HEK293 (cell line): ENCODE measurements around the gene SMYD2.

ENCODE experiments used
- CTCF ChIA-PET: fragments of 350-600 bp; formaldehyde crosslinking; extraction: SDS; loops from one replicate; lab custom pipeline; 2021; ENCODE audit warnings: antibody characterized with exemption; lab: Yijun Ruan, JAX
- POLR2A ChIA-PET: fragments of 300-600 bp; formaldehyde crosslinking; extraction: SDS; loops from one replicate; lab custom pipeline; 2020; ENCODE audit warnings: antibody characterized with exemption, inconsistent platforms; lab: Yijun Ruan, JAX
- H3K27ac ChIP-seq: fragments of 200-500 bp; sonication (Bioruptor generic); 2 replicates; pipeline ENCODE4 v1.5.1; 2014; ENCODE audit warnings: low read depth, low read length, control low read depth, inconsistent platforms; ENCODE audit errors: extremely low read depth
- H3K36me3 ChIP-seq, 2 experiments: fragments of 200-500 bp in 1 of 2; sonication (Bioruptor generic) in 1 of 2; 1 replicate in 1 of 2; 2 replicates in 1 of 2; pipeline ENCODE4 v1.5.1; 2014 to 2017; ENCODE audit warnings: inconsistent platforms in 2 of 2, low read length in 2 of 2; ENCODE audit not compliant: control insufficient read depth in 2 of 2, insufficient read depth in 1 of 2
- H3K4me1 ChIP-seq: fragments of 200-500 bp; sonication (Bioruptor generic); 2 replicates; pipeline ENCODE4 v1.5.1; 2014; ENCODE audit warnings: mild to moderate bottlenecking, low read length, inconsistent platforms; ENCODE audit not compliant: control insufficient read depth, insufficient read depth
- H3K4me3 ChIP-seq: 2 replicates; pipeline ENCODE4 v1.5.1; 2011; ENCODE audit warnings: low read depth, mild to moderate bottlenecking, control low read depth, low read length, moderate library complexity
- H3K9me3 ChIP-seq: fragments of 200-500 bp; sonication (Bioruptor generic); 2 replicates; pipeline ENCODE4 v1.5.1; 2014; ENCODE audit warnings: low read depth, low read length, inconsistent platforms; ENCODE audit not compliant: control insufficient read depth, insufficient read depth
- BCL11A ChIP-seq: fragments of 450-650 bp; formaldehyde crosslinking; IDR thresholded peaks from 2 replicates; pipeline ENCODE4 v1.5.1; 2016; ENCODE audit warnings: low read depth, missing biosample characterization, missing genetic modification characterization
- GLI4 ChIP-seq: fragments of 450-650 bp; formaldehyde crosslinking; IDR thresholded peaks from 2 replicates; pipeline ENCODE4 v1.5.1; 2016; ENCODE audit warnings: missing biosample characterization, missing genetic modification characterization
- HOXC10 ChIP-seq: sonication (generic); formaldehyde crosslinking; IDR thresholded peaks from 2 replicates; pipeline ENCODE4 v1.8.1; 2023; ENCODE audit warnings: mild to moderate bottlenecking, missing genetic modification reagents
- HOXD13 ChIP-seq: sonication (generic); formaldehyde crosslinking; IDR thresholded peaks from 2 replicates; pipeline ENCODE4 v1.8.0; 2022; ENCODE audit warnings: missing genetic modification reagents, borderline replicate concordance
- KLF8 ChIP-seq: fragments of 450-650 bp; formaldehyde crosslinking; IDR thresholded peaks from 2 replicates; pipeline ENCODE4 v1.5.1; 2016; ENCODE audit warnings: missing biosample characterization, missing genetic modification characterization
- OSR2 ChIP-seq: fragments of 450-650 bp; formaldehyde crosslinking; IDR thresholded peaks from 2 replicates; pipeline ENCODE4 v1.5.1; 2016; ENCODE audit warnings: missing biosample characterization, missing genetic modification characterization
- RBAK ChIP-seq: fragments of 450-650 bp; formaldehyde crosslinking; IDR thresholded peaks from 2 replicates; pipeline ENCODE4 v1.5.1; 2016; ENCODE audit warnings: missing biosample characterization, missing genetic modification characterization
- SETDB1 ChIP-seq: IDR thresholded peaks from one replicate; pipeline ENCODE4 v1.6.1; 2017; ENCODE audit warnings: mild to moderate bottlenecking, low read length, moderate library complexity, mixed read lengths; ENCODE audit not compliant: insufficient read length
- SP7 ChIP-seq: fragments of 450-650 bp; formaldehyde crosslinking; IDR thresholded peaks from 2 replicates; pipeline ENCODE4 v1.5.1; 2016; ENCODE audit warnings: missing biosample characterization, missing genetic modification characterization
- YY1 ChIP-seq: fragments of 450-650 bp; formaldehyde crosslinking; IDR thresholded peaks from 2 replicates; pipeline ENCODE4 v1.5.1; 2018; ENCODE audit warnings: missing biosample characterization, missing genetic modification characterization
- ZBTB48 ChIP-seq: fragments of 450-650 bp; formaldehyde crosslinking; IDR thresholded peaks from 2 replicates; pipeline ENCODE4 v1.5.1; 2016; ENCODE audit warnings: missing biosample characterization, missing genetic modification characterization
- ZIC2 ChIP-seq: fragments of 450-650 bp; formaldehyde crosslinking; IDR thresholded peaks from 2 replicates; pipeline ENCODE4 v1.5.1; 2016; ENCODE audit warnings: missing biosample characterization, missing genetic modification characterization
- ZNF10 ChIP-seq: fragments of 450-650 bp; formaldehyde crosslinking; IDR thresholded peaks from 2 replicates; pipeline ENCODE4 v1.5.1; 2017; ENCODE audit warnings: missing biosample characterization, missing genetic modification characterization
- ZNF18 ChIP-seq: fragments of 450-650 bp; formaldehyde crosslinking; IDR thresholded peaks from 2 replicates; pipeline ENCODE4 v1.5.1; 2016; ENCODE audit warnings: missing biosample characterization, missing genetic modification characterization
- ZNF335 ChIP-seq: fragments of 450-650 bp; formaldehyde crosslinking; conservative IDR thresholded peaks from 2 replicates; pipeline ENCODE4 v1.5.1; 2016; ENCODE audit warnings: missing biosample characterization, missing genetic modification characterization
- ZNF433 ChIP-seq: fragments of 450-650 bp; formaldehyde crosslinking; IDR thresholded peaks from 2 replicates; pipeline ENCODE4 v1.5.1; 2016; ENCODE audit warnings: missing biosample characterization, missing genetic modification characterization, low read depth
- ZNF596 ChIP-seq: fragments of 450-650 bp; IDR thresholded peaks from 2 replicates; pipeline ENCODE4 v1.5.0; 2018; ENCODE audit warnings: missing biosample characterization, mild to moderate bottlenecking, missing genetic modification characterization, moderate library complexity
- ZNF621 ChIP-seq: fragments of 450-650 bp; formaldehyde crosslinking; IDR thresholded peaks from 2 replicates; pipeline ENCODE4 v1.5.1; 2017; ENCODE audit warnings: missing biosample characterization, missing genetic modification characterization
- ZNF624 ChIP-seq: fragments of 450-650 bp; formaldehyde crosslinking; IDR thresholded peaks from 2 replicates; pipeline ENCODE4 v1.5.1; 2017; ENCODE audit warnings: missing biosample characterization, missing genetic modification characterization
- ZNF670 ChIP-seq: fragments of 450-650 bp; formaldehyde crosslinking; IDR thresholded peaks from 2 replicates; pipeline ENCODE4 v1.5.1; 2016; ENCODE audit warnings: missing biosample characterization, missing genetic modification characterization, low read depth
- ZNF701 ChIP-seq: fragments of 450-650 bp; formaldehyde crosslinking; IDR thresholded peaks from 2 replicates; pipeline ENCODE4 v1.5.1; 2016; ENCODE audit warnings: missing biosample characterization, missing genetic modification characterization
- ZNF747 ChIP-seq: fragments of 450-650 bp; formaldehyde crosslinking; IDR thresholded peaks from 2 replicates; pipeline ENCODE4 v1.5.1; 2016; ENCODE audit warnings: missing biosample characterization, missing genetic modification characterization
- ZNF785 ChIP-seq: fragments of 450-650 bp; formaldehyde crosslinking; IDR thresholded peaks from 2 replicates; pipeline ENCODE4 v1.5.1; 2016; ENCODE audit warnings: missing biosample characterization, missing genetic modification characterization
- ZNF792 ChIP-seq: fragments of 450-650 bp; formaldehyde crosslinking; IDR thresholded peaks from 2 replicates; pipeline ENCODE4 v1.5.1; 2016; ENCODE audit warnings: missing biosample characterization, missing genetic modification characterization
- ZNF843 ChIP-seq: fragments of 450-650 bp; formaldehyde crosslinking; IDR thresholded peaks from 2 replicates; pipeline ENCODE4 v1.5.1; 2016; ENCODE audit warnings: missing biosample characterization, missing genetic modification characterization
- ZSCAN5A ChIP-seq: fragments of 450-650 bp; formaldehyde crosslinking; IDR thresholded peaks from 2 replicates; pipeline ENCODE4 v1.5.1; 2016; ENCODE audit warnings: missing biosample characterization, missing genetic modification characterization
- TF ChIP-seq, protein P1 (sequence below): fragments of 450-650 bp; formaldehyde crosslinking; IDR thresholded peaks from 2 replicates; pipeline ENCODE4 v1.5.1; 2016; ENCODE audit warnings: missing biosample characterization, missing genetic modification characterization
- TF ChIP-seq, protein P2 (sequence below): fragments of 450-650 bp; formaldehyde crosslinking; IDR thresholded peaks from 2 replicates; pipeline ENCODE4 v1.5.1; 2016; ENCODE audit warnings: missing biosample characterization, missing genetic modification characterization
- TF ChIP-seq, protein P3 (sequence below): fragments of 450-650 bp; formaldehyde crosslinking; IDR thresholded peaks from 2 replicates; pipeline ENCODE4 v1.5.1; 2016; ENCODE audit warnings: missing biosample characterization, missing genetic modification characterization

The SMYD2 gene

GRCh38 chr1:214261206-214262123 is 19.5 kb upstream of the SMYD2 start:
- H3K36me3 ChIP-seq: no peaks in the 10 kb centered on the region
- ChIA-PET POLR2A (interaction anchor here (1.0 kb wide), 2 partner anchors 65 to 67 kb away, joined by 3 read pairs; no protein-coding TSS in a partner anchor), CTCF (interaction anchor here (0.5 to 13.6 kb wide), 69 partner anchors 10 to 1256 kb away, joined by 3 to 428 read pairs (median 4); partner anchors contain the start of gene PTPN14)
- no peak overlapping the region for H3K27ac ChIP-seq
- no peak overlapping the region for H3K4me3 ChIP-seq
- no peaks in the 10 kb centered on the region for H3K9me3 ChIP-seq
- no peaks in the 10 kb centered on the region for H3K4me1 ChIP-seq
- TF ChIP-seq ZNF621 (tag by site-specific recombination): no peak
- no peak for TF ChIP-seq ZNF701 (tag by site-specific recombination)
- TF ChIP-seq ZNF10: peak; percentile 67; the same call in 1 of the 2 replicates
- 0 out of 2 replicates have a peak, but pooled peaks have one; percentile 58 for TF ChIP-seq ZNF792 (tag by site-specific recombination)
- no peak for TF ChIP-seq GLI4 (tag by site-specific recombination)
- peak; percentile 54 for TF ChIP-seq SP7 (tag by site-specific recombination)
- no peak for TF ChIP-seq ZNF670 (tag by site-specific recombination)
- TF ChIP-seq, protein P1, sequence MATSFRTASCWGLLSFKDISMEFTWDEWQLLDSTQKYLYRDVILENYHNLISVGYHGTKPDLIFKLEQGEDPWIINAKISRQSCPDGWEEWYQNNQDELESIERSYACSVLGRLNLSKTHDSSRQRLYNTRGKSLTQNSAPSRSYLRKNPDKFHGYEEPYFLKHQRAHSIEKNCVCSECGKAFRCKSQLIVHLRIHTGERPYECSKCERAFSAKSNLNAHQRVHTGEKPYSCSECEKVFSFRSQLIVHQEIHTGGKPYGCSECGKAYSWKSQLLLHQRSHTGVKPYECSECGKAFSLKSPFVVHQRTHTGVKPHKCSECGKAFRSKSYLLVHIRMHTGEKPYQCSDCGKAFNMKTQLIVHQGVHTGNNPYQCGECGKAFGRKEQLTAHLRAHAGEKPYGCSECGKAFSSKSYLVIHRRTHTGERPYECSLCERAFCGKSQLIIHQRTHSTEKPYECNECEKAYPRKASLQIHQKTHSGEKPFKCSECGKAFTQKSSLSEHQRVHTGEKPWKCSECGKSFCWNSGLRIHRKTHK (tag by site-specific recombination): no peak
- peak; percentile 38; the same call in 1 of the 2 replicates for TF ChIP-seq ZBTB48 (tag by site-specific recombination)
- TF ChIP-seq BCL11A: no peak
- no peak for TF ChIP-seq ZNF433 (tag by site-specific recombination)
- TF ChIP-seq HOXC10 (CRISPR knock-in tag): no peak
- no peak for TF ChIP-seq ZNF624 (tag by site-specific recombination)
- TF ChIP-seq ZNF18: no peak
- TF ChIP-seq ZIC2 (tag by site-specific recombination): no peak
- TF ChIP-seq ZNF335 (tag by site-specific recombination): peak; percentile 60
- TF ChIP-seq OSR2 (tag by site-specific recombination): no peak
- TF ChIP-seq, protein P2, sequence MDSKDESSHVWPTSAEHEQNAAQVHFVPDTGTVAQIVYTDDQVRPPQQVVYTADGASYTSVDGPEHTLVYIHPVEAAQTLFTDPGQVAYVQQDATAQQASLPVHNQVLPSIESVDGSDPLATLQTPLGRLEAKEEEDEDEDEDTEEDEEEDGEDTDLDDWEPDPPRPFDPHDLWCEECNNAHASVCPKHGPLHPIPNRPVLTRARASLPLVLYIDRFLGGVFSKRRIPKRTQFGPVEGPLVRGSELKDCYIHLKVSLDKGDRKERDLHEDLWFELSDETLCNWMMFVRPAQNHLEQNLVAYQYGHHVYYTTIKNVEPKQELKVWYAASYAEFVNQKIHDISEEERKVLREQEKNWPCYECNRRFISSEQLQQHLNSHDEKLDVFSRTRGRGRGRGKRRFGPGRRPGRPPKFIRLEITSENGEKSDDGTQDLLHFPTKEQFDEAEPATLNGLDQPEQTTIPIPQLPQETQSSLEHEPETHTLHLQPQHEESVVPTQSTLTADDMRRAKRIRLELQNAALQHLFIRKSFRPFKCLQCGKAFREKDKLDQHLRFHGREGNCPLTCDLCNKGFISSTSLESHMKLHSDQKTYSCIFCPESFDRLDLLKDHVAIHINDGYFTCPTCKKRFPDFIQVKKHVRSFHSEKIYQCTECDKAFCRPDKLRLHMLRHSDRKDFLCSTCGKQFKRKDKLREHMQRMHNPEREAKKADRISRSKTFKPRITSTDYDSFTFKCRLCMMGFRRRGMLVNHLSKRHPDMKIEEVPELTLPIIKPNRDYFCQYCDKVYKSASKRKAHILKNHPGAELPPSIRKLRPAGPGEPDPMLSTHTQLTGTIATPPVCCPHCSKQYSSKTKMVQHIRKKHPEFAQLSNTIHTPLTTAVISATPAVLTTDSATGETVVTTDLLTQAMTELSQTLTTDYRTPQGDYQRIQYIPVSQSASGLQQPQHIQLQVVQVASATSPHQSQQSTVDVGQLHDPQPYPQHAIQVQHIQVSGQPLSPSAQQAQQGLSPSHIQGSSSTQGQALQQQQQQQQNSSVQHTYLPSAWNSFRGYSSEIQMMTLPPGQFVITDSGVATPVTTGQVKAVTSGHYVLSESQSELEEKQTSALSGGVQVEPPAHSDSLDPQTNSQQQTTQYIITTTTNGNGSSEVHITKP (tag by site-specific recombination): peak; percentile 76
- TF ChIP-seq YY1 (tag by site-specific recombination): no peak
- TF ChIP-seq ZSCAN5A (tag by site-specific recombination): no peak
- no peak for TF ChIP-seq ZNF596 (tag by site-specific recombination)
- no peak for TF ChIP-seq ZNF785 (tag by site-specific recombination)
- no peak for TF ChIP-seq HOXD13 (CRISPR knock-in tag)
- TF ChIP-seq SETDB1: no peak
- TF ChIP-seq KLF8: peak; percentile 24; the same call in 1 of the 2 replicates
- peak; percentile 40; the same call in 1 of the 2 replicates for TF ChIP-seq ZNF843
- TF ChIP-seq, protein P3, sequence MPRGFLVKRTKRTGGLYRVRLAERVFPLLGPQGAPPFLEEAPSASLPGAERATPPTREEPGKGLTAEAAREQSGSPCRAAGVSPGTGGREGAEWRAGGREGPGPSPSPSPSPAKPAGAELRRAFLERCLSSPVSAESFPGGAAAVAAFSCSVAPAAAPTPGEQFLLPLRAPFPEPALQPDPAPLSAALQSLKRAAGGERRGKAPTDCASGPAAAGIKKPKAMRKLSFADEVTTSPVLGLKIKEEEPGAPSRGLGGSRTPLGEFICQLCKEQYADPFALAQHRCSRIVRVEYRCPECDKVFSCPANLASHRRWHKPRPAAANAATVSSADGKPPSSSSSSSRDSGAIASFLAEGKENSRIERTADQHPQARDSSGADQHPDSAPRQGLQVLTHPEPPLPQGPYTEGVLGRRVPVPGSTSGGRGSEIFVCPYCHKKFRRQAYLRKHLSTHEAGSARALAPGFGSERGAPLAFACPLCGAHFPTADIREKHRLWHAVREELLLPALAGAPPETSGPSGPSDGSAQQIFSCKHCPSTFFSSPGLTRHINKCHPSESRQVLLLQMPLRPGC (tag by site-specific recombination): no peak
- no peak for TF ChIP-seq ZNF747 (tag by site-specific recombination)
- TF ChIP-seq RBAK (tag by site-specific recombination): no peak
